Measurements from ENCODE around the gene LRCOL1. TPM values are rescaled to one million over a fixed set of nuclear protein-coding genes. Genes with fewer than 3 reads are reported as not detected.

Gene LRCOL1
- total RNA-seq, 4 donors from 2014 or later, result not detected

DNA sequence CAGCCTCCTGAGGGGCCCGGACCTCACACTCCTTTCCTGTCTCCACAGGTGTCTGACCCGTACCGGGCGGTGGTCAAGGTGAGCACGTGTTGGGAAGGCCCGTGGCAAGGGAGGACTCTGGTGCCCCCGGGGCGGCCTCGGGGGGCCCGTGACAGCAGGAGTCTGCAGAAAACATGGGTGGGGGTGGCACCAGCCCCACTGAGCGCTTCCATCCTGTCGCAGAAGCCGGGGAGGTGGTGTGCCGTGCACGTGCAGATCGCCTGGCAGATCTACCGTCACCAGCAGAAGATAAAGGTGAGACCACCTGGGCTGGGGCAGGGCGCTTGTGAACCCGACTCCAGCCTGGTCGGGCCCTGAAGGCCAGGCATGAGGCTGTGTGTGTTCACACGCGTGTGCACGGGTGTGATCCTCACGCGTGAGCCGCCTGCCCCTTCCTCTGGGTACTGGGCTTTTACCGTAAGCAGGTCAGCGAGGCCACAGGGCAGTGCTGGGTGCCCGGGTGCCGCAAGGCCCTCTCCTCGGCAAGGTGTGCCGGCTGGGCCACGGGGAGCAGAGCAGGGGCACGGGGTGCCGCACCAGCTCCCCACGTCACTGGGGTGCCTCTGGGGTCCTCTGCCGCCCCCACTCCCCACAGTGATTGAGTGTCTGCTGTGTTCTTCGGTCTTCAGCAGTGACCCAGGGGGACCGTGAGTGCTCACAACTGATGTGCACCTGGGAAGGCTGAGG is 35.9 kb downstream of the LRCOL1 start:
- DNase-seq (ENCODE audit: low spot score) (no peak), ATAC-seq (ENCODE audit: low FRiP score) (no peak)
- TF ChIP-seq, protein P1, sequence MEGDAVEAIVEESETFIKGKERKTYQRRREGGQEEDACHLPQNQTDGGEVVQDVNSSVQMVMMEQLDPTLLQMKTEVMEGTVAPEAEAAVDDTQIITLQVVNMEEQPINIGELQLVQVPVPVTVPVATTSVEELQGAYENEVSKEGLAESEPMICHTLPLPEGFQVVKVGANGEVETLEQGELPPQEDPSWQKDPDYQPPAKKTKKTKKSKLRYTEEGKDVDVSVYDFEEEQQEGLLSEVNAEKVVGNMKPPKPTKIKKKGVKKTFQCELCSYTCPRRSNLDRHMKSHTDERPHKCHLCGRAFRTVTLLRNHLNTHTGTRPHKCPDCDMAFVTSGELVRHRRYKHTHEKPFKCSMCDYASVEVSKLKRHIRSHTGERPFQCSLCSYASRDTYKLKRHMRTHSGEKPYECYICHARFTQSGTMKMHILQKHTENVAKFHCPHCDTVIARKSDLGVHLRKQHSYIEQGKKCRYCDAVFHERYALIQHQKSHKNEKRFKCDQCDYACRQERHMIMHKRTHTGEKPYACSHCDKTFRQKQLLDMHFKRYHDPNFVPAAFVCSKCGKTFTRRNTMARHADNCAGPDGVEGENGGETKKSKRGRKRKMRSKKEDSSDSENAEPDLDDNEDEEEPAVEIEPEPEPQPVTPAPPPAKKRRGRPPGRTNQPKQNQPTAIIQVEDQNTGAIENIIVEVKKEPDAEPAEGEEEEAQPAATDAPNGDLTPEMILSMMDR (IDR thresholded peaks at IDR 0.05), result no peak

DNA sequence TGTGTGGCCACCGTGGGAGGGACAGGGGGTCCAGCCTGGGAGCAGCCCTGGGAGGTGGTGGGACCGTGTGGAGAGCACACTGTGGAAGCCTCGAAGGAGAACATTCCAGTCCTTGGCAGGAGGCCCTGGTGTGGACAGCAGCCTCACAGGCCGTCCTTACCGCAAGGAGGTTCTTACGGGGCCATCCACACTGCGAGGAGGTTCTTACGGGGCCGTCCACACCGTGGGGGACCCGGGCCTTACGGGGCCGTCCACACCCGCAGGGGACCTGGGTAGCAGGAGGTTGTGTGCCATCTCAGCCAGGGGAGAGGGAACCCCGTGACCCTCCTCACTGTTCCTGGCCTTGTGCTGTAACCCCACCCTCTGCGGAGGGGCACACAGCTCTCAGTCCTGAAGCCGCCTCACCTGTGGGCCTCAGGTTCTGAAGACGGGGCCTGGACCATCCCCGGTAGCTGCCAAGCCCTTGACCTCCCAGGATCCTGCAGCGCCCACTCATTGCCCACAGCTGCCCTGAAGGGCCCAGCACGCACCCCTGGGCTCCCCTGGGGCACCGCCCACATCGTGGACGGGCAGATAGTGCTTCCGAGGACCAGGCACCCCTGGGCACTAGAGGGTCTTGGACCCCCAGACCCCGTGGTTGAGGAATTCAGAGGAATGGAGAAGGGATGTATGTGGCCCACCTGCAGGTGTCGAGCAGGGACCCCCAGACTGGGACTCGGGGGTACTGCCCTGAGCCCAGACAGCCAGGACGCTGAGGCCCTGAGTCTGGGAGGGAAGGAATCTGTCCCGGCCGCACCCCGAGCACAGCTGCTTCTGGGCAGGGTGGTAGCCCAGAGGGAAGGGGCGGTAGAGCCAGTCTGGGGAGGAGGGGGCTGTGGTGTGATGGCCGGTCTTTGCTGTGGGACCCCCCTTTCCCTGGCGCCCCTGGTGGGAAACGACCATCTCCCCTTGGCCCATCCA is 37.3 kb downstream of the LRCOL1 start:
- TF ChIP-seq, protein P1 (IDR thresholded peaks at IDR 0.05), result no peak
- DNase-seq (ENCODE audit: low spot score) (no peak), ATAC-seq (ENCODE audit: low FRiP score) (no peak)

DNA sequence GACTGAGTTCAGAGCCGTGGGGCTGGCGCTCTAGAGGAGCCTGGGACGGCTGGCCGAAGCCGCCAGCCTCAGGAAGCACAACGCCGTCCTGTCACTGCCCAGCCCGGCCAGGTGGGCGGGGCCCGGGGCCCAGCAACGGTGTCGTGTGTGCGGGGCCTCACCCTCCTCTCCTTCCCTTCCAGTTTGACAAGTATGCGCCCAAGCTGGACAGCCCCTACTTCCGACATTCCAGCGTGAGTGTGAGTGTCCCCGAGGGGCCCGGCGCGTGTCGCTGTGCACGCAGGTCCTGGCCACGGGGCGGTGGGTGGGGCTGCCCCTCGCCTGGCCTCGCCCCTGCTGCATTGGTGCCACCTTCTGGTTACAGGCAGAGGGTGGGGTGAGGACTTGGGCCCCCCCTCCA is 38.3 kb downstream of the LRCOL1 start:
- DNase-seq (ENCODE audit: low spot score) (no peak), ATAC-seq (ENCODE audit: low FRiP score) (no peak)
- TF ChIP-seq, protein P1 (IDR thresholded peaks at IDR 0.05), result no peak

DNA sequence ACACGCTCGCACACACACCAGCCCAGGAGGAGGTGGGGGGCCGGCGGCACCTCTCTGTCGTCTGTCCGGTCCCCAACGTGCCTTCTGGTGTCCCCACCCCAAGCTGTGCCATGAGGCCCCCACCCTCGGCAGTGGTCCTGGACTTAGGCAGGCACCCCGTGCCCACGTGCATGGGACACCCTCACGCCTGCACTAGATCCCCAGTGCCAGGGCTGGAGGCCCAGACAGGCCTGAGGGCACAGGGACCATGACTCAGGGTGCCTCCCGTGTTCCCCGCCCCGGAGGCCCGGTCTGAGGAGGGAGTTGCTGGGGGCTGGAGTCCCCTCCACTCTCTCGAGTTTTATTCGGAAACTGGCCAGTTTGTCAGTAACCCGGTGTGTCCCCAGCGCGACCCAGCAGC is 38.8 kb downstream of the LRCOL1 start:
- TF ChIP-seq, protein P1 (IDR thresholded peaks at IDR 0.05), result no peak
- ATAC-seq (ENCODE audit: low FRiP score), result no peak
- no peak for DNase-seq (ENCODE audit: low spot score)

DNA sequence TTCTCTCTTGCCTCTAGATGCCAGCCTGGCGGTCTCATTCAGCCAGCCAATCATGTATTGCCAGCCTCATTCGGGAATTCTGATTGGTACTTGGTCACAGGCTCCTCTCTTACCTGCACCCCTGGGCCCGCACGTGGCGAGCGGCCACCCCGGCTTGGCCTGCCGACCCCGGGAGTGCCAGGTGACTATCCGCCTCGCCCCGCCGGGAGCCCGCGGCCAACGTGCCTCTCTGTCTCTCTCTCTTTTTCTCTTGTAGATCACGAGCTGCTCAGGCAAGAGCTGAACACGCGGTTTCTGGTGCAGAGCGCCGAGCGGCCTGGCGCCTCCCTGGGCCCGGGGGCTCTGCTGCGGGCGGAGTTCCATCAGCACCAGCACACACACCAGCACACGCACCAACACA is 39.3 kb downstream of the LRCOL1 start:
- ATAC-seq (ENCODE audit: low FRiP score) (no peak), DNase-seq (ENCODE audit: low spot score) (no peak)
- TF ChIP-seq, protein P1 (IDR thresholded peaks at IDR 0.05), result no peak

DNA sequence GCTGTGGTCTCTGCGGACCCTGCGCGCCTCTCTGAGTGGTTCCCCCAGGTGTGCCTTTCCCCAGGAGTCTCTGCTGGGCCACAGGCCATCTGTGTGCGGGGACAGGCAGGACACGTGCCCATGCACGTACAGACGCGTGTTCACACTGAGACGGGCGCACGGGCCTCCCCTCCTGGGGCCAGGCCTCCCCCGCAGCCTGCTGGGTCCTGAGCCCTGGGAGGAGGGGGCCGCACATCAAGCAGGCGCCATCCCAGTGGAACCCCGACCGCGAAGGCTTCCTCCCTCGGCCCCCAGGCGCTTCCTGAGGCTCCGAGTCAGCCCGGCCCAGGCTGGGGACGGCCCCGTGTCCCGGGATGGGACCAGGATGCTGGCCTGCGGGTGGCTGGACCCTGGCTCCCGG is 39.7 kb downstream of the LRCOL1 start:
- no peak for DNase-seq (ENCODE audit: low spot score)
- ATAC-seq (ENCODE audit: low FRiP score), result no peak
- TF ChIP-seq, protein P1 (IDR thresholded peaks at IDR 0.05), result no peak

Data from omental fat pad (tissue), 4 donors.